Endothelial cell of umbilical vein (primary cell): ENCODE measurements around the gene THBS3. TPM values are rescaled to one million over a fixed set of nuclear protein-coding genes. Genes with fewer than 3 reads are reported as not detected.

Source experiments
- BruUV-seq: library from RNA; stranded (reverse); fragments of 400-500 nt; replicated peaks from 2 replicates; lab custom pipeline; 2021; lab: Mats Ljungman, UMichigan
- CTCF ChIA-PET: fragments of 300-600, 350-600 bp; sonication (Branson Sonifier 250); formaldehyde crosslinking; loops from one replicate; lab custom pipeline; 2021; ENCODE audit warnings: antibody characterized with exemption, inconsistent platforms; lab: Charles Lee
- POLR2A ChIA-PET: fragments of 300-600, 350-600 bp; sonication (Branson Sonifier 250); formaldehyde crosslinking; loops from one replicate; lab custom pipeline; 2021; ENCODE audit warnings: antibody characterized with exemption, inconsistent platforms; lab: Charles Lee
- DNase-seq: peaks from one replicate; pipeline ENCODE4 v3.0.0-alpha.2; 2011; ENCODE audit warnings: low read depth, low spot score
- FAIRE-seq: peaks from 2 replicates; lab custom pipeline; 2011; peaks lifted over from hg19 to GRCh38; lab: Jason Lieb, UNC
- H2AFZ ChIP-seq: 2 replicates; pipeline ENCODE4 v1.6.0; 2012; ENCODE audit warnings: low read depth, low read length, control low read depth, inconsistent platforms
- H3K27ac ChIP-seq: 2 replicates; pipeline ENCODE4 v1.5.1; 2011; ENCODE audit warnings: low read depth, mild to moderate bottlenecking, control low read depth, low read length, moderate library complexity; ENCODE audit not compliant: insufficient read depth
- H3K27me3 ChIP-seq, 2 experiments: 2 replicates each; pipeline versions ENCODE4 v1.6.0 to v1.6.1; 2011; ENCODE audit warnings: low read length in 2 of 2, mixed read lengths in 1 of 2; ENCODE audit not compliant: control insufficient read depth in 2 of 2, insufficient read depth in 2 of 2
- H3K36me3 ChIP-seq, 2 experiments: 2 replicates in 1 of 2; 3 replicates in 1 of 2; pipeline ENCODE4 v1.5.1; 2011; ENCODE audit warnings: low read length in 2 of 2, mild to moderate bottlenecking in 1 of 2, moderate library complexity in 1 of 2; ENCODE audit not compliant: control insufficient read depth in 2 of 2, insufficient read depth in 2 of 2; ENCODE audit errors: extremely low read depth in 1 of 2
- H3K4me1 ChIP-seq: 3 replicates; pipeline ENCODE4 v1.5.1; 2011; ENCODE audit warnings: mild to moderate bottlenecking, low read length; ENCODE audit not compliant: control insufficient read depth, insufficient read depth; ENCODE audit errors: extremely low read depth
- H3K4me2 ChIP-seq: 2 replicates; pipeline ENCODE4 v1.6.1; 2011; ENCODE audit warnings: low read length, control low read depth, mixed read lengths; ENCODE audit not compliant: insufficient read depth
- H3K4me3 ChIP-seq, 3 experiments: fragments of 200-600 bp in 1 of 3; sonication (generic), shearing (Covaris generic) in 1 of 3; replicated peaks in 1 of 3; 2 replicates each; pipeline ENCODE4 v1.5.1; 2011 to 2016; ENCODE audit warnings: control low read depth in 3 of 3, low read length in 3 of 3, mild to moderate bottlenecking in 2 of 3, inconsistent platforms in 1 of 3, low read depth in 1 of 3, moderate library complexity in 1 of 3; ENCODE audit not compliant: insufficient read depth in 1 of 3
- H3K79me2 ChIP-seq: 2 replicates; pipeline ENCODE4 v1.6.0; 2012; ENCODE audit warnings: low read length, inconsistent platforms; ENCODE audit not compliant: control insufficient read depth, insufficient read depth
- H3K9ac ChIP-seq: replicated peaks from 2 replicates; pipeline ENCODE3; 2011; ENCODE audit warnings: low read length, control low read depth; ENCODE audit not compliant: insufficient read depth; ENCODE audit errors: extremely low read depth
- H3K9me1 ChIP-seq: replicated peaks from 3 replicates; pipeline ENCODE4 v1.6.0; 2011; ENCODE audit warnings: mild to moderate bottlenecking, low read length; ENCODE audit not compliant: control insufficient read depth, insufficient read depth; ENCODE audit errors: extremely low read depth
- H3K9me3 ChIP-seq: replicated peaks from 2 replicates; pipeline ENCODE4 v1.5.1; 2012; ENCODE audit warnings: low read length, inconsistent platforms; ENCODE audit not compliant: control insufficient read depth, insufficient read depth
- H4K20me1 ChIP-seq: replicated peaks from 2 replicates; pipeline ENCODE3; 2011; ENCODE audit warnings: mild to moderate bottlenecking, low read length; ENCODE audit not compliant: control insufficient read depth, insufficient read depth; ENCODE audit errors: extremely low read depth
- CTCF ChIP-seq, 2 donors: IDR thresholded peaks; 1 replicate in 1 of 2; 2 replicates in 1 of 2; pipeline ENCODE4 v1.5.1; 2011; ENCODE audit warnings: low read length in 2 of 2, mild to moderate bottlenecking in 2 of 2, moderate library complexity in 2 of 2, control low read depth in 1 of 2, inconsistent platforms in 1 of 2, low read depth in 1 of 2; ENCODE audit not compliant: insufficient read depth in 1 of 2; ENCODE audit errors: extremely low read depth in 1 of 2
- EZH2 ChIP-seq: IDR thresholded peaks from 2 replicates; pipeline ENCODE4 v1.6.1; 2012; ENCODE audit warnings: borderline replicate concordance, low read depth, mild to moderate bottlenecking, moderate library complexity, low read length, inconsistent platforms; ENCODE audit not compliant: severe bottlenecking
- FOS ChIP-seq: IDR thresholded peaks from 2 replicates; pipeline ENCODE4 v1.6.1; 2011; ENCODE audit warnings: mild to moderate bottlenecking, low read length, moderate library complexity, borderline replicate concordance; ENCODE audit not compliant: insufficient read depth
- GATA2 ChIP-seq: IDR thresholded peaks from 2 replicates; pipeline ENCODE4 v1.7.0; 2011; ENCODE audit warnings: low read depth, mild to moderate bottlenecking, moderate library complexity, mixed read lengths, low read length; ENCODE audit not compliant: insufficient read length, insufficient read depth
- JUN ChIP-seq: IDR thresholded peaks from 2 replicates; pipeline ENCODE4 v1.6.1; 2011; ENCODE audit warnings: borderline replicate concordance, low read depth; ENCODE audit not compliant: insufficient read length, insufficient read depth
- MAX ChIP-seq: IDR thresholded peaks from 2 replicates; pipeline ENCODE4 v1.6.1; 2011; ENCODE audit not compliant: insufficient read depth, insufficient read length
- MYC ChIP-seq: IDR thresholded peaks from one replicate; pipeline ENCODE4 v1.6.1; 2011; ENCODE audit warnings: mild to moderate bottlenecking, low read depth, low read length
- POLR2A ChIP-seq: IDR thresholded peaks from 2 replicates; pipeline ENCODE4 v1.6.1; 2012; ENCODE audit warnings: low read depth, mild to moderate bottlenecking, control low read depth, low read length
- POLR2AphosphoS5 ChIP-seq: IDR thresholded peaks from 2 replicates; pipeline ENCODE4 v1.6.1; 2012; ENCODE audit warnings: low read depth, mild to moderate bottlenecking, control low read depth, low read length, moderate library complexity; ENCODE audit not compliant: insufficient read depth
- dilution Hi-C: fragments of 300-500 bp; cut with MboI; formaldehyde crosslinking; loops from one replicate; pipeline ENCODE4 v1.15.0; 2019; ENCODE audit warnings: low sequenced_read_pairs; ENCODE audit not compliant: extremely low pct_ligation_motif_present
- intact Hi-C: fragments of 100-400 bp; cut with micrococcal nuclease; formaldehyde crosslinking; loops from one replicate; pipeline ENCODE4 v1.10.0; 2022
- polyA plus RNA-seq, 4 experiments: library from polyadenylated mRNA; depleted of rRNA in 3 of 4; stranded (reverse) in 3 of 4; unstranded in 1 of 4; fragments of >200 nt; gene quantifications; 2 replicates each; pipeline versions ENCODE4 v1.2.1 to v1.2.3, GENCODE V29; 2011 to 2012; ENCODE audit warnings: missing spikeins in 1 of 4
- total RNA-seq: library from RNA; stranded (reverse); gene quantifications from 2 replicates; pipeline ENCODE4 v1.2.3, GENCODE V29; 2021

The THBS3 gene
- total and polyA plus RNA-seq, 2 donors (not counting 3 experiments of a cell fraction or from before 2014, with no cell fraction given), result 23.6 to 25.7 TPM

- Histone ChIP-seq H3K4me2 (no peak overlapping the region), H3K36me3 (peaks cover 0 to 3% of the 10 kb centered on the region in 2 experiments), H3K27ac (no peak overlapping the region), H3K9me3 (no peaks in the 10 kb centered on the region), H3K9me1 (no peaks in the 10 kb centered on the region), H4K20me1 (no peaks in the 10 kb centered on the region), H2AFZ (no peak overlapping the region), H3K4me3 (no peak overlapping the region), H3K4me1 (no peaks in the 10 kb centered on the region), H3K9ac (no peak overlapping the region), H3K79me2 (no peaks in the 10 kb centered on the region), H3K27me3 (no peaks in the 10 kb centered on the region)
- CTCF ChIA-PET, result interaction anchor here (1.7 to 3.3 kb wide), 2 partner anchors 8 to 13 kb away, joined by 7 to 35 read pairs; partner anchors contain the start of gene KRTCAP2
- DNase-seq, result no peak
- no TSS peak for BruUV-seq
- POLR2A ChIA-PET, result no interaction called here
- FAIRE-seq, result no peak
- dilution Hi-C loops (no loop called here), intact Hi-C loops (no loop called here)
- TF ChIP-seq GATA2 (no peak), MYC (no peak), FOS (no peak), POLR2A (no peak), JUN (no peak), POLR2AphosphoS5 (no peak), MAX (no peak), CTCF (IDR thresholded peaks at IDR 0.05; ENCODE audit: extremely low read depth in 1 of 2, insufficient read depth in 1 of 2, low read depth in 1 of 2, low read length in 2 of 2) (no peak), EZH2 (no peak)
These were observed 22.0 kb downstream of the THBS3 start for GRCh38 chr1:155185783-155186066.
